Astrocyte of the cerebellum (primary cell): Measurements from ENCODE around the gene FRMD4B.
A peak's percentile ranks its signal among the peaks of the same experiment; 100 is the strongest.

ENCODE experiments used
- DNase-seq: peaks from one replicate; pipeline ENCODE4 v3.0.0-alpha.2; 2011; ENCODE audit warnings: low read depth
- H3K4me3 ChIP-seq: 2 replicates; pipeline ENCODE4 v1.5.1; 2011; ENCODE audit warnings: mild to moderate bottlenecking, low read depth, low read length, moderate library complexity
- in situ Hi-C: cut with HindIII; loops from 2 replicates; pipeline ENCODE4 v1.10.0; 2017; ENCODE audit warnings: low sequenced_read_pairs
- TF ChIP-seq, protein P1 (sequence below): IDR thresholded peaks from 2 replicates; pipeline ENCODE4 v1.5.1; 2012; ENCODE audit warnings: low read length, low read depth, moderate library complexity, mild to moderate bottlenecking; ENCODE audit errors: missing control alignments

FRMD4B gene

DNA sequence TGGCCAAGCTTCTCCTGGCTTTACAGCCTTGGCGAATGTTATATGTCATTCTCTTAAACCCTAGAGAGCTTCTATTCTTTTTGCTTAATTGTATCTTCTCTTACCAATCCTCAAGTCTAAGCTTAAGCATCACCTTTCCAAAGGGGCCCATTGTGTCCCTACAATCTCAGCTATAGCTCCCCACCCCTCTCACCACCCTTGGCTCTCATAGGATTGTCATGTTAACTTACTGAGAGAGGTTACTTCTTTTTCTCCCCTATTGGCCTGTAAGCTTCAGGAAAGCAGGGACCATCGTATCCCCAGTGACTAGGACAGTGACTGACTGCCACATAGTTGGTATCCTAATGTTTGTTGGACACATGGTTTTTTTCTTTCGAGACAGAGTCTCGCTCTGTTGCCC, 220.1 kb downstream of the FRMD4B start:
- H3K4me3 ChIP-seq: no peak overlapping the region
- TF ChIP-seq, protein P1, sequence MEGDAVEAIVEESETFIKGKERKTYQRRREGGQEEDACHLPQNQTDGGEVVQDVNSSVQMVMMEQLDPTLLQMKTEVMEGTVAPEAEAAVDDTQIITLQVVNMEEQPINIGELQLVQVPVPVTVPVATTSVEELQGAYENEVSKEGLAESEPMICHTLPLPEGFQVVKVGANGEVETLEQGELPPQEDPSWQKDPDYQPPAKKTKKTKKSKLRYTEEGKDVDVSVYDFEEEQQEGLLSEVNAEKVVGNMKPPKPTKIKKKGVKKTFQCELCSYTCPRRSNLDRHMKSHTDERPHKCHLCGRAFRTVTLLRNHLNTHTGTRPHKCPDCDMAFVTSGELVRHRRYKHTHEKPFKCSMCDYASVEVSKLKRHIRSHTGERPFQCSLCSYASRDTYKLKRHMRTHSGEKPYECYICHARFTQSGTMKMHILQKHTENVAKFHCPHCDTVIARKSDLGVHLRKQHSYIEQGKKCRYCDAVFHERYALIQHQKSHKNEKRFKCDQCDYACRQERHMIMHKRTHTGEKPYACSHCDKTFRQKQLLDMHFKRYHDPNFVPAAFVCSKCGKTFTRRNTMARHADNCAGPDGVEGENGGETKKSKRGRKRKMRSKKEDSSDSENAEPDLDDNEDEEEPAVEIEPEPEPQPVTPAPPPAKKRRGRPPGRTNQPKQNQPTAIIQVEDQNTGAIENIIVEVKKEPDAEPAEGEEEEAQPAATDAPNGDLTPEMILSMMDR: no peak
- DNase-seq: no peak
- in situ Hi-C loops: loop anchor here (25.0 kb wide), 3 partner anchors 147 to 522 kb away; no protein-coding TSS in a partner anchor

DNA sequence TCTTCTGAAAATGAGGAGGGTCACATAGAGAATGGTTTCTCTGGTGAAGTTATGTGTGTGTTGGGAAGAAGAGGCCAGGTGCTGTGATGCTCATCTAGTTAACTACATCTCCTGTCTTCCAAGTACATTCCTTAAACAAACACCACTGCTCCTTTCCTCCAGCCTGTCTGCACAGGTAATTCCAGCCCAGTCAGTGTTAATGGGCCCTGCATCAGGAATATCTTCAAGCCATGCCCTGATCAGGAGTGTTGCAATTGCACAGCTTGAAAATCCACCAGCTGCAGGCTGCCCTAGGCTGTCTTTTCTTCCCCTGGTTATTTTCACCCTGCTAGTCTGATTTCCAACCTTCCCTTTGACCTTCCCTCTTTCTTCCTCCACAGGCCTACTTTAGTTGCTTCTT, 221.6 kb downstream of the FRMD4B start:
- DNase-seq: no peak
- in situ Hi-C loops: loop anchor here (25.0 kb wide), 3 partner anchors 148 to 523 kb away; no protein-coding TSS in a partner anchor
- TF ChIP-seq, protein P1: no peak
- H3K4me3 ChIP-seq: no peak overlapping the region

DNA sequence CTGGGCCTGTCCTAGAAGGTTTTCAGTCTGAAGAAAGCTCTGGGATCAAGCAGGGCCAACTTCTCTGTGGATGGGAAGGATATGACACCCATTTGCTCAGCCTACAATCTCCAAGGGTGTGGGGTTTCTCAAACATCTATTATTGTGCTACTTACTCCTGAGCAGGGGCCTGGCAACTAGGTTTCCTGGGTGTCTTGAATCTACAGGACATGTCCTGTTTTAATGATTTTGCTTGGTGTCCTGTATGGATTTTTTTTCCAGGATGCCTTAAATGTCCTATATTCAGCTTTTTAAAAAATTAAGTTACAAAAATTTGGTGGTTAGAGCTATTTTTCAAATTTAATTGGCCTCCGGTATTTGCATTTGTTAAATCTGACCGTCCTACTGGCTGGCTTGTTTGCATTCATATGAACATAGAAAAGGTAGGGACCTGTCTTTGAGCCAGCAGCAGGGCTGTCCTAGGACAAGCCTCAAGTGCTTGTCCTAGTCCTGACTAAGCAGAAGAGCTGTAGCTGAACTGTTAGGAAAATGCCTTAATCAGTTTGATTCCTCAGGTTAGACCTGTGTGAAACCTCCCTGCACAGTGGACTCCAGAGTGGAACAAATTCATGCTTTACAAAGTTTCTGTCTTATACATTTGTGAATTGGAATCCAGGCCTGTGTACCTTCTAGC, 223.4 kb downstream of the FRMD4B start:
- no peak for DNase-seq
- no peak overlapping the region for H3K4me3 ChIP-seq
- TF ChIP-seq, protein P1: no peak
- in situ Hi-C loops: loop anchor here (25.0 kb wide), 3 partner anchors 150 to 525 kb away; no protein-coding TSS in a partner anchor

DNA sequence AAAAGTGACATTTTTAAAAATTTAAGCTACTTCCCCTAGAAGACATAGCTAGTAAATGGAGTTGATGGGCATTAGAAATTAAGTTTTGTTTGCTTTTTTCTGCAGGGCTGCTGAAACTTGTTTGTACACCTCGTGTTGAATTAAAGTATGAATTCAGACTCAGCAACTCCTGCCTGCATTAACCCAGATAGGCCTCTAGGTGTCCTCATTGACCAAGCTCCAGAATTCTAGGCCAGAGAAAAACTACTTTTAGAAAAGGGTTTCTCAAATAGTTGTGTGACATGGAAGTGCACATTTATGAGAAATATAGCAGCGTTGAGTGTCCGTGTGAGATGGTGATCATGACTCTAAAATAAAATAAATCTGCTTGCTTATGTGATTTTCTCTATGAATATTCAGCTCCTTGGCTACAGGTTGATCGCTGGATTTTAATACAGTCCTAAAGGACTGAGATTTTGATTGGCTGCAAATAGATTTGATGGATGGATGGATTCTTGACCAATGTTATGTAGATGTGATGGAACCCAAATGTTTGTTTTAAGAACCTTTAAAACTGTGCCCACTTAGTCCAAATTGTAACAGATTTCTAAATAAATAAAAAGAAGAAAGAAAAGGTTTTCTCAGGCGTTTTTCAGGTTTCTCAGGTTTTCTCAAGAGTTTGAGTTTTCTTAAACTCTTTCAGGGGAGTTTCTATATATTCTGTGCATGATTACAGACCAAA, 224.1 kb downstream of the FRMD4B start:
- TF ChIP-seq, protein P1: peak; percentile 89
- in situ Hi-C loops: loop anchor here (25.0 kb wide), 3 partner anchors 151 to 526 kb away; no protein-coding TSS in a partner anchor
- peak; percentile 43 for DNase-seq
- H3K4me3 ChIP-seq: no peak overlapping the region

DNA sequence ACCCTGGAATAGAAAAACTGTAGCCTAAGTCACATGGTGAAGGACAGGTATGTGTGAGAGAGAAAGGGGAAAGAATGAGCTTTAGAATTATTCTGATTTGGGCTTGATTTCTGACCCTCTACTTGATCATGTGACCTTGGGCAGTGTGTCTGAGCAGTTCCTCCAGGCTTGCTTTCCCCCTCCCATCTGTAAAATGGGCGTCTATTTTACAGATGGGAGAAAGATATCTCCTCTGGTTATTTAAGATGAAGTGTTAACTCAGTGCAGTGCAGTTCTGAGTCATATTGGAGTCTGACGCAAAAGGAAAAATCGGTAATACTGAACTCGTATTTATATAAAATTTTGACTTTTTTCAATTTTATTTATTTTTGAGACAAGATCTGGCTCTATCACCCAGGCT, 225.4 kb downstream of the FRMD4B start:
- in situ Hi-C loops: loop anchor here (25.0 kb wide), 3 partner anchors 152 to 527 kb away; no protein-coding TSS in a partner anchor
- TF ChIP-seq, protein P1: no peak
- no peak for DNase-seq
- H3K4me3 ChIP-seq: no peak overlapping the region

DNA sequence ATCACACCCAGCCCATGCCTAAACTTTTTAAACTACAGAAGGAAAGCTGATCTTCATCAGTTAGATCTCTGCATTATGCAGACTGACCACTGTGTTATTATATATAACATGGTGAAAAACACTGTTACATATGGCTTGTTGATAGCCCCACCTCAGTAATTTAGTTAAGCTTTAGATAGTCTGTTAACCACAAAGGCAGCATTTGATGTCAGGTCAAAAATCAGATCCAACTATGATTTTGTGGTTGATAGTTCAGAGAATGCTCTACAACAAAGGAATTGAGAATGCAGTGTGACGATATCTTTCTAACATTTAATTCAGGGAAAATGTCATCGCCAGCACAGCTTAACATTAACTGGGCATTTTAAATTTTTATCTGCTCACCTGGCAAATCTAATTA, 225.8 kb downstream of the FRMD4B start:
- no peak for DNase-seq
- H3K4me3 ChIP-seq: no peak overlapping the region
- in situ Hi-C loops: loop anchor here (25.0 kb wide), 3 partner anchors 152 to 527 kb away; no protein-coding TSS in a partner anchor
- TF ChIP-seq, protein P1: no peak
